Gastroesophageal sphincter (tissue), 4 donors: ENCODE data around the gene RAB17. TPM values are rescaled to one million over a fixed set of nuclear protein-coding genes. Genes with fewer than 3 reads are reported as not detected.

Experiments
- ATAC-seq: fragments of 150-250 bp; one replicate; pipeline ENCODE4 v1.9.1; 2016; ENCODE audit warnings: mild to moderate bottlenecking, moderate library complexity
- H3K27ac ChIP-seq, 4 donors: fragments of 200-600 bp; sonication (generic) in 3 of 4; 1 replicate in 3 of 4; 2 replicates in 1 of 4; pipeline ENCODE4 v1.5.1; 2016 to 2019
- H3K27me3 ChIP-seq: fragments of 200-600 bp; sonication (generic); one replicate; pipeline ENCODE4 v1.5.1; 2019
- H3K36me3 ChIP-seq, 2 donors: fragments of 200-600 bp; sonication (generic); one replicate each; pipeline ENCODE4 v1.5.1; 2019; ENCODE audit warnings: control low read depth in 1 of 2
- H3K4me1 ChIP-seq, 3 donors: fragments of 200-600 bp; sonication (generic); 1 replicate in 2 of 3; 2 replicates in 1 of 3; pipeline ENCODE4 v1.5.1; 2016 to 2019; ENCODE audit warnings: control low read depth in 2 of 3
- H3K4me3 ChIP-seq, 2 donors: fragments of 200-600 bp; sonication (generic); one replicate each; pipeline ENCODE4 v1.5.1; 2019; ENCODE audit warnings: mild to moderate bottlenecking in 1 of 2, moderate library complexity in 1 of 2
- H3K9me3 ChIP-seq, 3 donors: fragments of 200-600 bp; sonication (generic); one replicate each; pipeline ENCODE4 v1.5.1; 2017 to 2019; ENCODE audit warnings: control low read depth in 2 of 3
- CTCF ChIP-seq, 4 experiments: fragments of 200-600 bp in 2 of 4; fragments of 450-650 bp in 2 of 4; sonication (generic) in 1 of 4; IDR thresholded peaks; one replicate each; pipeline ENCODE4 v1.5.1; 2017 to 2019; ENCODE audit warnings: antibody characterized with exemption in 4 of 4, mild to moderate bottlenecking in 2 of 4, moderate library complexity in 2 of 4
- EP300 ChIP-seq: sonication (generic); formaldehyde crosslinking; IDR thresholded peaks from one replicate; pipeline ENCODE4 v1.6.1; 2017; ENCODE audit warnings: antibody characterized with exemption, mild to moderate bottlenecking
- POLR2A ChIP-seq, 2 donors: fragments of 450-650 bp; IDR thresholded peaks; one replicate each; pipeline ENCODE4 v1.6.1; 2017; ENCODE audit warnings: antibody characterized with exemption in 2 of 2, mild to moderate bottlenecking in 2 of 2, moderate library complexity in 1 of 2
- POLR2AphosphoS5 ChIP-seq: sonication (generic); formaldehyde crosslinking; IDR thresholded peaks from one replicate; pipeline ENCODE4 v1.6.1; 2017; ENCODE audit warnings: antibody characterized with exemption
- WGBS, 2 donors: methylation state at CpG; one replicate each; pipeline ENCODE4 v1.1.5; 2018; ENCODE audit warnings: low coverage in 1 of 2; 5-methylcytosine and 5-hydroxymethylcytosine counted together
- total RNA-seq, 4 donors: library from RNA; depleted of rRNA; stranded (reverse); fragments of >200 nt; gene quantifications; one replicate each; pipeline ENCODE4 v1.1.0, GENCODE V29; 2016

RAB17 gene
- total RNA-seq, 4 donors from 2014 or later, result 0.81 to 6.7 (median 3.2) TPM

GRCh38 chr2:237583385-237584295, 6.9 kb downstream of the RAB17 start:
- Histone ChIP-seq H3K4me3 (no peak overlapping the region), H3K27ac (no peak overlapping the region), H3K36me3 (no peaks in the 10 kb centered on the region), H3K4me1 (peaks cover 0 to 24% (median 8%) of the 10 kb centered on the region in 3 donors), H3K27me3 (no peaks in the 10 kb centered on the region), H3K9me3 (no peaks in the 10 kb centered on the region)
- no peak for ATAC-seq
- no peak for TF ChIP-seq POLR2AphosphoS5
- TF ChIP-seq EP300, result no peak
- WGBS, 2 donors, result 94 to 100% methylated on average over 2 to 6 of the region's 19 CpGs

- ATAC-seq, result peak; percentile 80
- TF ChIP-seq EP300 (no peak), CTCF (IDR thresholded peaks at IDR 0.05) (peak in 3 of 4 experiments; percentile 44 to 70 (median 49)), POLR2AphosphoS5 (peak; percentile 36)
- no peaks in the 10 kb centered on the region for H3K27me3 ChIP-seq
- H3K36me3 ChIP-seq, result no peaks in the 10 kb centered on the region
- H3K4me1 ChIP-seq, result peaks cover 0 to 24% (median 8%) of the 10 kb centered on the region in 3 donors
- H3K9me3 ChIP-seq, result no peaks in the 10 kb centered on the region
- H3K4me3 ChIP-seq, result peak overlapping the region in 1 of 2 donors; percentile 36
- 0% methylated on average over 1 of the region's 25 CpGs for WGBS, 2 donors
- peak overlapping the region; percentile 47 to 82 (median 76) for H3K27ac ChIP-seq
Observed at GRCh38 chr2:237581751-237582746, 8.5 kb downstream of the RAB17 start.

- Histone ChIP-seq H3K27ac (peak overlapping the region in 2 of 4 donors; percentile 71 to 82), H3K27me3 (no peaks in the 10 kb centered on the region), H3K9me3 (no peaks in the 10 kb centered on the region), H3K4me1 (peaks cover 0 to 24% (median 8%) of the 10 kb centered on the region in 3 donors), H3K4me3 (peak overlapping the region in 1 of 2 donors; percentile 36), H3K36me3 (no peaks in the 10 kb centered on the region)
- WGBS, 2 donors, result 61 to 76% methylated on average over 6 of the region's 6 CpGs
- no peak for TF ChIP-seq CTCF (IDR thresholded peaks at IDR 0.05)
- TF ChIP-seq POLR2AphosphoS5, result no peak
- TF ChIP-seq EP300, result no peak
- TF ChIP-seq POLR2A (IDR thresholded peaks at IDR 0.05), result no peak
- ATAC-seq, result no peak
Observed at GRCh38 chr2:237581326-237581725, 9.2 kb downstream of the RAB17 start.

GRCh38 chr2:237577956-237578870, 12.3 kb downstream of the RAB17 start:
- no peaks in the 10 kb centered on the region for H3K9me3 ChIP-seq
- WGBS, 2 donors, result 82 to 100% methylated on average over 1 to 9 of the region's 26 CpGs
- H3K4me3 ChIP-seq, result no peak overlapping the region
- no peaks in the 10 kb centered on the region for H3K27me3 ChIP-seq
- ATAC-seq, result no peak
- H3K36me3 ChIP-seq, result no peaks in the 10 kb centered on the region
- TF ChIP-seq POLR2AphosphoS5 (no peak), CTCF (IDR thresholded peaks at IDR 0.05) (no peak), EP300 (no peak), POLR2A (IDR thresholded peaks at IDR 0.05) (no peak)
- peaks cover 0 to 41% (median 10%) of the 10 kb centered on the region in 3 donors for H3K4me1 ChIP-seq
- no peak overlapping the region for H3K27ac ChIP-seq
